ENCODE measurements around the gene DNAH17.

The DNAH17 gene

GRCh38 chr17:78409191-78409928 is 167.8 kb downstream of the DNAH17 start:
- DNase-seq = no peak

DNA sequence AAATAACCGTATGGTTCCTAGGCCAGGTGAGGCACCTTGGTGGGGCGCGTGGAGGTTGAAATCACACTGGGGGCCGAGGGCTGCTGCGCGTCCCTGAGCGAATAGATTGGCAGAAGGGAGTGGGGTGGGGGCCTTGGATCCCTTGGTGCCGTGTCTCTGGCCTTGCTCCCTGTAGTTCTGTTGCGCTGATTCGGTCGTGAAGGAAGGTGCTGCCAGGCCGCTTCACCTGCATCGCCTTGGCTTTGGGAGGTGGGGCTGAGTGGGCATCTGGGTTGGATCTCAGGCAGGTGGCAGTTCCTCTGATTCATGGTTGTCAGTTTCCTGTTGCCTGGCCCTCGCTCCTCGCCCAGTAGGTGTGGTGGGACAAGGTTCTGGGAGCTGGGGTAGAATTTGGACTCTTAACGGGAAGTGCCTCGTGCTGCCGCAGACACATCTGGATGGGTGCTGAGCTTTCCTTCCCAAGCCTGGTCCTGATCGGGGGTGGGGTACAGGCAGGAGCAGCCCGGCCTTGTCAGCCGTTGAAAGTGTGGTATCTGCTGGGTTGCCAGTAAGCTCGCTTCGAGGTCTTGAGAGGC is 168.6 kb downstream of the DNAH17 start:
- DNase-seq = no peak

DNA sequence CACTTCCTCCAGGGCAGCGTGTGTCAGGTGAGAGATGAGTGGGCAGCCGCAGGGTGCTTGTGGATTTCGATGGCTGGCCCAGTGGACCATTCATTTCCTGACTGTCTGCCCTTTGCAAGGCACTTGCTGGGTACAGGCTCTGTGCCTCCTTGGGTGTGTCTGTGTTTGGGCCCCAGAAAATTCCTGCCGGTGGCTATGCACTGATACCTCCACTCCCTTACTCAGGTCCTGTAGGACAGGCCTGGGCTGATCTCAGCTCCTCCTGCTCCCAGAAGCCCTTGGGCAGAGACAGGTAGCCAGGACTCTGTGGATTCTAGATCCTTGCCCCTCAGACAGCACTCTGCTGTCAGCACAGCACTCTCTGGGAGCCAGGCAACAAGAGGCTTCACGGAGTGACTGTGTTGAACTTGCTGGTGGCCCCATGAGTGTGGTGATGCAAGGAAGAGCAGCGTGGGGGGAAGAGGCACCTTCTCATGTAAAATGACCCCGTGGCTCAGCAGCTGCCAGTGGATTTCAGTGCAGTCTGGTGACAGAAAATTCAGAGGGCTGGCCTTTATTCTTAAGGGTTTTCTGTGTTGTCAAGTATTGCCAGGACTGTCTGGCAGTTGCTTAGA is 169.7 kb downstream of the DNAH17 start:
- no peak for DNase-seq

DNA sequence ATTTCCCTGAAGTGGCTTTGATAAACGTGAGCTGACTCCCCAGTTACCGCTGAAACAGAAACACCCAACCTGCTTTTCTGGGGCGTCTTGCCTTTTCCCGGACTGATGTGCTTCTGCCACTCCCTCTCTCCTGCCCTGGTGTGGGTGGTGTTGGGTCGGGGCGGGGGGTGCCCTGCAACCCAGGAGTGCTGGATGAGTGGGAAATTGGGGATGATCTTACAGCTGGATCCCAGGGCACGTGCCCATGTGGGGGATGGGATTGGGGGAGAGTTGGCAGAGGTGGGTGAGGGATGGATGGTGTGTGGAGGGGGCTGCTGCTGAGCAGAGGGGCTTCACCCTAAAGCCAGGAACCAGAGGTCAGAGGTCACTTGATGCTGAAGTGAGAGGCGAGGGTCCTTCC is 170.3 kb downstream of the DNAH17 start:
- DNase-seq = no peak

DNA sequence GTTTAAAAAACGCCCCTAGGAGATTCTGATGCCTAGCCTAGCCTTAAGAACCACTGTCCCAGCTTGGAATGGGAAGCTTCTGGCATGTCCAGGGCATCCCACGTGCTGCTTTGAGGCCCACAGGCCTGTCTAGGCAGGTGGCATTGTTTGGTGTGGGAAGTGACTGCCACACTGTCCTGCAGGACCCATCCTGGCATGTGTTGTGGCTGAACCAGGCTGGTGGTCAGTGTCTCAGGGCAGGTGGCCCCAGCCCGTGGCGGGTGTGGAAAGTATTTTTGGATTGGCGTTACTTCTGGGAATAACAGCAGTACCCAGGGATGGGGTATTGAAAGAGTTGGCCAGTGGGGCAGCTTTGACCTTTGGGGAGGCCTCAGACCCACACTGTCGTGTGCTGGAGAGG is 170.8 kb downstream of the DNAH17 start:
- DNase-seq = no peak

- no peak for DNase-seq
These were observed 173.4 kb downstream of the DNAH17 start for GRCh38 chr17:78403822-78404221.

DNA sequence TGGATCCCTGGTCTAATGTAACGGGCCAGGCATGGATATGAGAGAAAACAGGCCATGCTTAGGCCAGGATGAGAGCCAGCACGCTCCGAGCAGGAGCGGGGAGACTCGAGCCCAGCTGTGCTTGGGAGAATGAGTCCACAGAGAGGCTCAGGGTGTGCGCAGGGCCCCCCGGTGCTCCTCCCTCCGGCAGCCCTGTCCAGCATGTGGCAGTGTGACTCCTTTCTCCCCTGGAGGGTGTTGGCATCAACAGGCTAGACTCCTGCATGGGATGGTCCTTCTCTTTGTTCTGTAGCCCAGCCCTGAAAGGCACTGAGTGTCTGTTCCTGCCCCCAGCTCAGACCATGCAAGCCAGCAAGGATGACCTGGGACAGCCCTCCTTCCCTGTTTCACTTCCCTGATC is 175.3 kb downstream of the DNAH17 start:
- no peak for DNase-seq

DNA sequence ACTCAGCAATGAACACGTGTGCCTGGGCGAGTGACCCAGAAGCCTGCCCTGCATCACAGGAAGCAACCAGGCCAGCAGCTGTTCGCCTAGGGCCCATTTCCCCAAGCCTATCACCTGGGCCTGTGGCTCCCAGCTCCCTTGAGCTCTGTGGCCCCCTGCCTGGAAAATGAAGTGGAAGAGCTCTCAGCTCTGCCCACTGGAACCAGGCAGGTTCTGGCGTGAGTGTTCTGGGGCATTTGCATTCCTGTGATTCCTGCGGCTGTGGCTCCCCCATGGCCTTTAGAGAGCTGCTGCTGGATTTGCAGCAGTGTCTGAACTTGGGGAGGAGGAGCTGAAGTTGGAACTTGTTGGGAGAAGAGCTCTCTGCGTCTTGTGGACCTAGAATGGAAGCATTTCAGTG is 175.9 kb downstream of the DNAH17 start:
- DNase-seq = no peak

DNA sequence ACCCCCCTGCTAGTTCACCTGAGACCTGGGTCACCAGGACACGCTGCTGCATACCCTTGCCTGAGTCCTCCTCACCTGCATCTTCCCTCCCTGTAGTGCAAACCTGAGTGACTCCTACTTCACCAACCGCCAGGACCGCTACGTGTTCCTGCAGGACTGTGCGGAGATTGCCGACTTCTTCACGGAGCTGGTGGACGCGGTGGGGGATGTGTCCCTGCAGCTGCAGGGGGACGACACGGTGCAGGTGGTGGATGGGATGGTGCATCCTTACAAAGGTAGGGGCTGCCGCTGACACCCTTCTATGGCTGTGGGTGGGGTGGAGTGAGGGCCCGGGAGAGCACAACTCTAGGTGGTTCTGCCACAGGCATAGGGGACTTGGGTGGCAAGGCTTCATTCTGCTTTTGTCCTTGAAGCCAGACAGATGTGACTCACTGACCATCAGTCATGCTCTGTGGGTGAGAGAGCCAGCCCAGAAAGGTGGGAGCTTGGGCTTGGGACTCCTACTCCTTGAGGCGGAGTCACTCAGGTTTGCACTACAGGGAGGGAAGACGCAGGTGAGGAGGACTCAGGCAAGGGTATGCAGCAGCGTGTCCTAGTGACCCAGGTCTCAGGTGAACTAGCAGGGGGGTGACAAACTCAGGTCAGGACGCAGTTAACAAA is 176.5 kb downstream of the DNAH17 start:
- DNase-seq = no peak

- DNase-seq = no peak
These were observed 177.5 kb downstream of the DNAH17 start for GRCh38 chr17:78399693-78400144.

DNA sequence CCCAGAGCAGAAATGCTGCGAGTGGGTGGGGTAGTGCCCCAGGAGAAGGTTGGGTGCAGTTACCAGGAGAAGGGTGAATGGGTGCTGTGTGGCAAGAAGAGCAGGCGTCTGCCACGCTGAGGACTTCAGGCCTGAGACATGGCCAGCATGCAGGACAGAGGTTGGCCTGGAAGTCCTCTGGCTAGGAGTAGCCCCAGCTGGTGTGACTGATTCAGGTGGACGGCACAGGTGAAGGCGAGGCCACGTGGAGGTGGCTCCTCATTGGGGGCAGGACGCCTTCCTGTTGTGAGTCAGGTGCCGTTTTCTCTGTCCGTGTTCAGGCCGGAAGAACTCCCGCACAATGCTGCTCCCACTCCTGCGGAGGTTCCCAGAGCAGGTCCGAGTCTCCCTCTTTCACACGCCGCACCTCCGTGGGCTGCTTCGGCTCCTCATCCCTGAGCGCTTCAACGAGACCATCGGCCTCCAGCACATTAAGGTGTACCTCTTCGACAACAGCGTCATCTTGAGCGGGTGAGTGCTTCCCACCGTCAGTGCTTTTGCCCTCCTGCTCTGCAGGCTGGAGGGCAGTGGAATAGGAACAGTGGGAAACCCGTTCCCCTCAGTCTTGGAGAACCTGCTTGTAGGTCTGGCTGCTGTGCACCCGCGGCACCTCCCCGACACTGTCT is 178.0 kb downstream of the DNAH17 start:
- no peak for DNase-seq

GRCh38 chr17:78398390-78398789 is 178.8 kb downstream of the DNAH17 start:
- DNase-seq = no peak

DNA sequence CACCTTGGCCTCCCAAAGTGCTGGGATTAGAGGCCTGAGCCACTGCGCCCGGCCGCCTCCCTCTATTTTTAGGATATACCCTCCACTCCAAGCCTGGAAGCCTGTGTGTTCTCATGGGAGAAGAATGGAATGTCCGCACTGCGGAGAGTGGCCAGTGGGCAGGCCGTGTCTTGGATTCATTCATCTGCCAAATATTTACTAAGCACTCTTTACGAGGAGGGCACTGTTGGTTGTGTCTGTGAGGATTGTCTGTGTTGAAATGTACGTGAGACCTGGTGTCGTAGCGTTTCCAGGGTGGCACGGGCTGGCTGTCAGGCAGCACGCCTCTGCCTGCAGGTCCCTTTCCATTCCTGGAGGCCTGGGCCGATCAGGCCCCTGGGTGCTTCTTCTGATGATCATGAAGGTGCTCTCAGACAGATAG is 179.5 kb downstream of the DNAH17 start:
- no peak for DNase-seq

GRCh38 chr17:78396441-78397337 is 180.5 kb downstream of the DNAH17 start:
- DNase-seq = no peak

DNA sequence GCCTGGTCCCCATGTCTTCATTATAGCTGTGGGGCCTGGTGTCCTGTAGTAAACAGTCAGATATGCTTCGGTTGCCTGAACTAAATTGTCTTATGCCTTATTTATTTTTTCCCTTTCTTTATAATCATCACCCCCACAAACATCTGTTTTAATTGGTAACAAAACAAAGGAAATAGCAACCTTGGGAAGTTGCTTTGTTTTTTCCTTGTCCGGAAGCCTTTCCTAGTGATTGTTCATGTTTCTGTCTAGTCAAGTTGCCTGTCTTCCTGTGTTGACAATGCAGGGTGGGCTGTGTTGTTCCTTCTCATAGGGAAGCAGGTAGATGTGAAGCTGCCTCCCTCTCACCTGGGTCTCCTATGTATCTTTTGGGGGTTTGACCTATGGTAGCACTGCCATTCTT is 182.0 kb downstream of the DNAH17 start:
- DNase-seq = no peak

DNA sequence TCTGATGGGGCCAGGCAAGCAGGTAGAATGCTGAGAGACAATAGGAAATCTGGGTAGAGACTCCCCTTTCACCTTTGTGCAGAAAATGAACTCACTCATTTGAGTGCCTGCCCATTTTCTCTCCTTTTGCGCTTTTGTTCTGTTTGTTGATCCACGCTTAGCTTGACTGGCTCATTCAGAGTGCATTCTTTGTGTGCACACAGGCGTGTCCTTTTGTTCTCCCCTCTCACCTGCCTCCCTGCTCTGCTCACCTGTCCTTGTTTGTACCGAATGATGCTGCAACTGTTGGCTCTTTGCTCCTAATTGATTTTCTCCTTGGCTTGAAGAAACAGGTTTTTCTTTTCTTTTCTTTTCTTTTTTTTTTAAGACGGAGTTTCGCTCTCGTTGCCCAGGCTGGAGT is 183.0 kb downstream of the DNAH17 start:
- no peak for DNase-seq

DNA sequence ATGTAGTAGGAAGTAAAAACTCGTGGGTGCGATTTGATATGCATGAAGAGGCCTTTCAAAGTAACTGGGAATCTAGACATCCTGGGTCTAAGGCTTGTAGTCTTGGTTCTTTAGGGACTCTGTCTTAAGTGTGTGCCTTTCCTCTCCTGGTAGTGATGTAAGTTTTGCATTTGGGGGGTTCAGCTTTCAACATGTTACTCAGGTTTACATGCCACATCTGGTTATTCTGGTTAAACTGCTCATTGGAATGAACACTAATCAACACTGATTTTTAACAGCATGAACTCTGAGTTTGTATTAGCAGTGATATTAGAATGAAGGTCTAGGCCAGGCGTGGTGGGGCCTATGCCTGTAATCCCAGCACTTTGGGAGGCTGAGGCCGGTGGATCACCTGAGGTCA is 183.6 kb downstream of the DNAH17 start:
- DNase-seq = no peak

DNA sequence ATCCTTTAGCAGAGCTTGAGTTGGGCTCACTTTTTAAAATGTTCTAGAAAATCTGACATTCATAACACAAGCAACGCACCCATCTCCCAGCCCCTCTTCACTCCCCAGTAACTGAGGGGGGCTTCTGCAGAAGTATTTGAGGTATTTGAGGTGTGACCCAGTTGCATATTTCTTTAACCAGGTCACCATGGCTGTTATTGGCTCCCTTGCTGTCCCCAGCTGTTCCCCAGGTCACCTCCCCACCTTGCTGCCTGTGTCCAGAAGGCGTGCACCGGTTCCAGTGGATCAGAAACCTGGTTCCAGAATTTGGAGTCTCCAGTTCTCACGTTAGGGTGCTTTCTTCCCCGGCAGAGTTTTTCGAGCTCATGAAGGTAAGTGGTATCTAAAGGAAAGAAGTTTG is 184.9 kb downstream of the DNAH17 start:
- DNase-seq = no peak

GRCh38 chr17:78391843-78392242 is 185.4 kb downstream of the DNAH17 start:
- DNase-seq = no peak

DNA sequence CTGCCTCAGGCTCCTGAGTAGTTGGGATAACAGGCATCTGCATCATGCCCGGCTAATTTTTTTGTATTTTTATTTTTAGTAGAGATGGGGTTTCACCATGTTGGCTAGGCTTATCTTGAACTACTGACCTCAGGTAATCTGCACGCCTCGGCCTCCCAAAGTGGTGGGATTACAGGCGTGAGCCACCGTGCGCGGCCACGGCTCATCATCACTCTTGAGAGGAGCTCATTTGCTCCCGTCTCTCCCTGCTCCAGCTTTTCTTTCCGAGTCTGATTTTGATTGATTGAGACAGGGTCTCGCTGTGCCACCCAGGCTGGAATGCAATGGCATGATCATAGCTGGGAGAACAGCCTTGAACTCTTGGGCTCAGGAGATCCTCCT is 186.2 kb downstream of the DNAH17 start:
- DNase-seq = no peak

DNA sequence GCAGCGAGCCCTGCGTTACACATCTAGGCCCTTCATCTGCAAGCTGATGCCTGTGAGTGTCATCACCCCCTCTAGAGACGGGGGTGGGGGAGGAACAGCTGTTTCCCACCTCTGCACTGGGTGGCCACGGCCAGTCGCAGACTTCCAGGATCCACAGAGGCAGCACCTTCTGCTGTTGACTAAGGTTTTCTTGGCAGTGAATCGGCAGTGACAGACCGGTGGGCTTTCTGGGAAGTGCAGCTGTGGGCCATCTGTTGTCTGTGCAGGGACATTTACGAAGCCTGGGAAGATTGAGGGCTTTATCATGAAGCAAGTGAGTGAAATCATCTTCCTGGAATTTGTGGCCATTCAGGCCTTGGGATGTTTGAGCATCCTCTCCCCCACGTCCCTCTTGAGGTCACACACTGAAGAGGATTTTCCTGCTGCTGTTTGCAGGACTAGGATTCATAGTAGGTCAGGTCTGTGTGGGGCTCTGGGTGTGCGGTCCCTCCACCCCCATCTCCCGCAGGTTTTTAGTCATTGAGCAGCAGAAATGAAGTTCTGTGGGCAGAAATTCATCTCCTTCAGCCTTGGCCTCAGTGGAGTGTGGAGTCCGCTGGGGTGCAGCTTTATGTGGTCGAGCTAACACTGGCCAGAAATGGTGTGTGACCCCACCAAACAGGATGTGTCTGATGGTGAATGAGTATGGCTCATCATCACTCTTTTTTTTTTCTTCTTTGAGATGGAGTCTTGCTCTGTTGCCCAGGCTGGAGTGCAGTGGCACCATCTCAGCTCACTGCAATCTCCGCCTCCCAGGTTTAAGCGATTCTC is 186.8 kb downstream of the DNAH17 start:
- no peak for DNase-seq

Data from activated CD4-positive, CD25-positive, alpha-beta regulatory T cell treated with anti-CD3 and anti-CD28 coated beads, Interleukin-2, amount 50 U/mL, for 72 hours (primary cell).